Mucosa of rectum (tissue), 2 donors: ENCODE results near the gene STAT6.

Experiments used
- H3K27ac ChIP-seq, 2 donors: one replicate each; pipeline ENCODE4 v1.7.0; 2013; ENCODE audit warnings: inconsistent platforms in 2 of 2, low read depth in 2 of 2, low read length in 2 of 2
- H3K27me3 ChIP-seq, 2 donors: one replicate each; pipeline ENCODE4 v1.7.0; 2013; ENCODE audit warnings: low read length in 2 of 2; ENCODE audit not compliant: control insufficient read depth in 2 of 2, insufficient read depth in 2 of 2
- H3K36me3 ChIP-seq, 2 donors: one replicate each; pipeline ENCODE4 v1.7.0; 2013; ENCODE audit warnings: low read length in 2 of 2; ENCODE audit not compliant: control insufficient read depth in 2 of 2, insufficient read depth in 2 of 2
- H3K4me1 ChIP-seq, 2 donors: one replicate each; pipeline ENCODE4 v1.7.0; 2013; ENCODE audit warnings: low read length in 2 of 2, mild to moderate bottlenecking in 1 of 2; ENCODE audit not compliant: control insufficient read depth in 2 of 2, insufficient read depth in 2 of 2
- H3K4me3 ChIP-seq, 2 donors: one replicate each; pipeline ENCODE4 v1.7.0; 2013; ENCODE audit warnings: low read length in 2 of 2
- H3K9ac ChIP-seq, 2 donors: one replicate each; pipeline ENCODE4 v1.7.0; 2013; ENCODE audit warnings: low read length in 2 of 2, low read depth in 1 of 2, mild to moderate bottlenecking in 1 of 2
- H3K9me3 ChIP-seq, 2 donors: one replicate each; pipeline ENCODE4 v1.7.0; 2013; ENCODE audit warnings: low read length in 2 of 2; ENCODE audit not compliant: control insufficient read depth in 2 of 2
- donor health status: healthy.
- donor health status: Normal muscosa, but diverticular disease.

Gene STAT6

GRCh38 chr12:57099766-57100165 is 11.4 kb downstream of the STAT6 start:
- Histone ChIP-seq H3K36me3 (peaks cover 56 to 73% of the 10 kb centered on the region in 2 donors), H3K4me3 (no peak overlapping the region), H3K9ac (no peak overlapping the region), H3K9me3 (no peaks in the 10 kb centered on the region), H3K27ac (peak overlapping the region in 1 of 2 donors; percentile 23), H3K4me1 (peaks cover 14 to 18% of the 10 kb centered on the region in 2 donors), H3K27me3 (no peaks in the 10 kb centered on the region)

- Histone ChIP-seq H3K9me3 (no peaks in the 10 kb centered on the region), H3K36me3 (peaks cover 50 to 70% of the 10 kb centered on the region in 2 donors), H3K9ac (no peak overlapping the region), H3K4me3 (no peak overlapping the region), H3K27me3 (no peaks in the 10 kb centered on the region), H3K4me1 (peaks cover 17 to 20% of the 10 kb centered on the region in 2 donors), H3K27ac (peak overlapping the region in 1 of 2 donors; percentile 4)
These were observed 12.0 kb downstream of the STAT6 start for GRCh38 chr12:57099047-57099714.

DNA sequence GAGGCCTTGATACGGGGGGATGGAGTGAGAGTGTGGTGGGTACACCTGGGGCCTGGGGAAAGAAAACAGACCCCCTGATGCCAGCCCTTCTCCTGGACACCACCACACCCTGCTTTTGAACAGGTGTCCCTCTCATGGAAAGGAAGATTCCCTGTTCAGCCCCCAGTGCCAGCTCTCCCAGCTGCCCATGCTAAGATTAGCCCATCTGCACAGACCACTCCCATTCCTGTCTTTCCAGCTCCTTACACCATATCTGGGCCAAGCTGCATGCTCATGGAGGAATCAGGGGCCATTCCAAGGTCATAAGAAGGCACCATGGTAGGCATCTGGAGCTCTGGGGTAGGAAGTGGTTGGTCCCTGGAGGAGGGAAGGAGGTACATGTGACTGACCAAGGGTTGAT is 12.6 kb downstream of the STAT6 start:
- H3K4me1 ChIP-seq: peaks cover 21 to 24% of the 10 kb centered on the region in 2 donors
- H3K9ac ChIP-seq: no peak overlapping the region
- peaks cover 45 to 65% of the 10 kb centered on the region in 2 donors for H3K36me3 ChIP-seq

GRCh38 chr12:57097554-57097835 is 13.7 kb downstream of the STAT6 start:
- H3K36me3 ChIP-seq: peaks cover 45 to 64% of the 10 kb centered on the region in 2 donors
- H3K4me1 ChIP-seq: peaks cover 23 to 25% of the 10 kb centered on the region in 2 donors
- H3K27me3 ChIP-seq: no peaks in the 10 kb centered on the region
- no peak overlapping the region for H3K27ac ChIP-seq
- no peaks in the 10 kb centered on the region for H3K9me3 ChIP-seq
- no peak overlapping the region for H3K9ac ChIP-seq
- H3K4me3 ChIP-seq: no peak overlapping the region

More for the DNA sequence above, 12.6 kb downstream of the STAT6 start:
- Histone ChIP-seq H3K27me3 (no peaks in the 10 kb centered on the region), H3K27ac (peak overlapping the region in 1 of 2 donors; percentile 4), H3K4me3 (no peak overlapping the region), H3K9me3 (no peaks in the 10 kb centered on the region)

DNA sequence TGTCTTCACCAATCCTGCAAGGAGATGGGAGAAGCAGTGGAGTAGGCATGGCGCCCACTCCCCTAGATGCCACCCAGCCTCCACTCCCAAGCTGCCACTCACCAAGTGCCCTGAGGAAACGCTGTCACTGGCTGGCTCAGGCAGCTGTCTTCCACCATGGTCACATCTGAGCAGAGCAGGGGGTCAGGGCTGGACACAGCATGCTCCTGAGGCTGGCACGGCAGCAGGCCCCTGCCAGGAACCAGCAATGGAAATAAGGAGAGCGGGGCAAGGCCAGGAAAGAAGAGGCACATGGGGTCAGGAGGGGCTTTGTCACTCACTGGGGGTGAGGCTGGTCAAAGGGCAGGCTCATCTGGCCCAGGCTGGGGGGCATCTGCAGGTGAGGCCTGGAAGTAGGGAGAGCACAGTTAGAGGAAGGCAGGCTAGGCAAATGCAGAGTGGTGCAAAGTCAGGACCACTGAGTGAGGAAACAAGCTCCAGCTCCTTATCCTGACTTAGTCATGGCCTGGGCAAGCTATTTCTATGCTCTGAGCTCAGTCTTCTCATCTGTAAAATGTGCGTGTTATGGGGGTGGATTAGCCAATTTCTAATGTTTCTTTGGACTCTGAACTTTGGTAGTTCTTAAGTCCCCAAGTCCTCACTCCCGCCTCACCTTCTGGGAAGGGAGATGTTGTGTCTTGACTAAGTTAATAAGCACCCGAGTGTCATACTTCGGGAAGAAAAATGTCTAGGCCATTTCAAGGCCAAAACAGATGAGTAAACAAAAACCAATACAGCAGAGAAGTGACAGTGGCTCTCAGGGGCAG is 14.2 kb downstream of the STAT6 start:
- H3K9ac ChIP-seq: no peak overlapping the region
- no peaks in the 10 kb centered on the region for H3K9me3 ChIP-seq
- H3K36me3 ChIP-seq: peaks cover 45 to 62% of the 10 kb centered on the region in 2 donors
- H3K27ac ChIP-seq: peak overlapping the region in 1 of 2 donors; percentile 4
- H3K4me3 ChIP-seq: no peak overlapping the region
- no peaks in the 10 kb centered on the region for H3K27me3 ChIP-seq
- peaks cover 19 to 21% of the 10 kb centered on the region in 2 donors for H3K4me1 ChIP-seq

- Histone ChIP-seq H3K9ac (no peak overlapping the region), H3K36me3 (peaks cover 45 to 65% of the 10 kb centered on the region in 2 donors), H3K27me3 (no peaks in the 10 kb centered on the region), H3K4me3 (no peak overlapping the region), H3K27ac (no peak overlapping the region), H3K9me3 (no peaks in the 10 kb centered on the region), H3K4me1 (peaks cover 23 to 24% of the 10 kb centered on the region in 2 donors)
These were observed 15.0 kb downstream of the STAT6 start for GRCh38 chr12:57096099-57096572.

- peaks cover 43 to 66% of the 10 kb centered on the region in 2 donors for H3K36me3 ChIP-seq
- no peak overlapping the region for H3K9ac ChIP-seq
- no peak overlapping the region for H3K27ac ChIP-seq
- peaks cover 20 to 30% of the 10 kb centered on the region in 2 donors for H3K4me1 ChIP-seq
- H3K9me3 ChIP-seq: no peaks in the 10 kb centered on the region
- no peak overlapping the region for H3K4me3 ChIP-seq
- H3K27me3 ChIP-seq: no peaks in the 10 kb centered on the region
These were observed 15.7 kb downstream of the STAT6 start for GRCh38 chr12:57095440-57095839.

GRCh38 chr12:57094208-57095160 is 16.7 kb downstream of the STAT6 start:
- Histone ChIP-seq H3K9ac (no peak overlapping the region), H3K27ac (peak overlapping the region; percentile 29 to 40), H3K4me1 (peaks cover 18 to 31% of the 10 kb centered on the region in 2 donors), H3K27me3 (no peaks in the 10 kb centered on the region), H3K9me3 (no peaks in the 10 kb centered on the region), H3K36me3 (peaks cover 39 to 58% of the 10 kb centered on the region in 2 donors), H3K4me3 (no peak overlapping the region)

GRCh38 chr12:57093415-57094207 is 17.6 kb downstream of the STAT6 start:
- peaks cover 20 to 31% of the 10 kb centered on the region in 2 donors for H3K4me1 ChIP-seq

More at GRCh38 chr12:57093415-57094207, 17.6 kb downstream of the STAT6 start:
- H3K36me3 ChIP-seq: peaks cover 31 to 49% of the 10 kb centered on the region in 2 donors
- no peaks in the 10 kb centered on the region for H3K27me3 ChIP-seq
- H3K9ac ChIP-seq: peak overlapping the region; percentile 14 to 22
- no peaks in the 10 kb centered on the region for H3K9me3 ChIP-seq
- H3K27ac ChIP-seq: peak overlapping the region; percentile 29 to 61
- H3K4me3 ChIP-seq: peak overlapping the region in 1 of 2 donors; percentile 20
